Esophagus muscularis mucosa (tissue), 4 donors: ENCODE data around the gene ZNF787. TPM values are rescaled to one million over a fixed set of nuclear protein-coding genes. Genes with fewer than 3 reads are reported as not detected.
A peak's percentile ranks its signal among the peaks of the same experiment; 100 is the strongest.

Source experiments
- DNase-seq: peaks from one replicate; pipeline ENCODE4 v3.0.0-alpha.2; 2017; ENCODE audit errors: extremely low spot score
- H3K27ac ChIP-seq, 4 donors: fragments of 200-600 bp; sonication (generic); replicated peaks in 1 of 4; 1 replicate in 3 of 4; 2 replicates in 1 of 4; pipeline ENCODE4 v1.5.1; 2016 to 2019; ENCODE audit warnings: mild to moderate bottlenecking in 1 of 4
- H3K27me3 ChIP-seq, 4 donors: fragments of 200-600 bp; sonication (generic); one replicate each; pipeline versions ENCODE4 v1.5.1 to v1.6.0; 2016 to 2019
- H3K36me3 ChIP-seq, 4 donors: fragments of 200-600 bp; sonication (generic); one replicate each; pipeline ENCODE4 v1.5.1; 2016 to 2019
- H3K4me1 ChIP-seq, 4 donors: fragments of 200-600 bp; sonication (generic); one replicate each; pipeline ENCODE4 v1.5.1; 2016 to 2019
- H3K4me3 ChIP-seq, 4 donors: fragments of 200-600 bp; sonication (generic); 1 replicate in 2 of 4; 2 replicates in 2 of 4; pipeline ENCODE4 v1.5.1; 2016 to 2019; ENCODE audit warnings: mild to moderate bottlenecking in 4 of 4, moderate library complexity in 1 of 4
- H3K9me3 ChIP-seq, 4 donors: fragments of 200-600 bp; sonication (generic); 1 replicate in 3 of 4; 2 replicates in 1 of 4; pipeline ENCODE4 v1.5.1; 2016 to 2019
- EP300 ChIP-seq: sonication (generic); formaldehyde crosslinking; IDR thresholded peaks from one replicate; pipeline ENCODE4 v1.6.1; 2017; ENCODE audit warnings: antibody characterized with exemption
- POLR2A ChIP-seq: fragments of 450-650 bp; IDR thresholded peaks from one replicate; pipeline ENCODE4 v1.6.1; 2017; ENCODE audit warnings: antibody characterized with exemption, moderate library complexity, mild to moderate bottlenecking, low read depth
- POLR2AphosphoS5 ChIP-seq, 2 donors: sonication (generic); formaldehyde crosslinking; IDR thresholded peaks; one replicate each; pipeline ENCODE4 v1.6.1; 2017; ENCODE audit warnings: antibody characterized with exemption in 2 of 2
- WGBS: methylation state at CpG from one replicate; pipeline ENCODE4 v1.1.5; 2018; 5-methylcytosine and 5-hydroxymethylcytosine counted together
- intact Hi-C: fragments of 100-400 bp; cut with DNase I; formaldehyde crosslinking; loops from one replicate; pipeline ENCODE4 v1.15.1; 2023
- total RNA-seq, 4 donors: library from RNA; depleted of rRNA; stranded (reverse); fragments of >200 nt; gene quantifications; one replicate each; pipeline versions ENCODE4 v1.1.0 to v1.2.1, GENCODE V29; 2016
- TF ChIP-seq, protein P1 (sequence below), 3 experiments: fragments of 200-600 bp in 2 of 3; fragments of 450-650 bp in 1 of 3; sonication (generic) in 2 of 3; IDR thresholded peaks; one replicate each; pipeline ENCODE4 v1.5.1; 2017 to 2019; ENCODE audit warnings: antibody characterized with exemption in 3 of 3, mild to moderate bottlenecking in 2 of 3, moderate library complexity in 1 of 3

Gene ZNF787
- total RNA-seq, 4 donors from 2014 or later: 15.0 to 34.2 (median 28.4) TPM

DNA sequence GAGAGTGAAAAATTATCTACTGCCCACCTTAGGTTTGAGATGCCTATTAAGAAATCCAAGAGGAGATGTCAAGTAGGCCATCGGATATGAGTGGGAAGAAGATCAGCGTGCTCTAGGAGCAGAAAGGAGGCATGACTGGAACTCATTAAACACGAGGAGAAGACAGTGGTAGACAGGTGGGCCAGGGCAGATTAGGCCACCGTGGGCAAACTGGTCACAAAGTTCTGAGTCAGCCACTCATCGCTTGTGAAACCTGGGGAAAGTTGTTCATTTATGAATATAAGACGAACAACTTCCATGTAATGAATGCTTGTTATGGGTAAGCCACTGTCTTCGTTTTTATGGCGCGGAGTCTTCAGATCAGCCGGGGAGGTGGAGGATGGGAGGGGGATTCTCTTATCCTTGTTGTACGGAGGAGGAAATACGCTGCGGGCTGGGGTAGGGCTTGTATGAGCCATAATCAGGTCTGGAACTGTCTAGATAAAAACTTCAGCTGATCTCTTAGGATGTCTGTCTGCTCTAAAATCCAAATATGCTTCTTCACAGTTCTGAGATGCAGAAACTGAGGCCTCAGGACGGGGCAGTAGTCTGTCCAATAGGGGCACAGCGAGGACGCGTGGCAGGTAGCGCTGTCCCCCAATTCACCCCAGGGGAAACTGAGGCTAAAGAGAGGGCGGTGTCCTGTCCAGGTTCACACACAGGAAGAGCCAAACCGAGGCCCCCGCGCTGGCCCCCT is 18.9 kb upstream of the ZNF787 start:
- Histone ChIP-seq H3K27ac (peak overlapping the region; percentile 89 to 96 (median 92)), H3K9me3 (no peaks in the 10 kb centered on the region), H3K4me3 (peak overlapping the region; percentile 64 to 71 (median 66)), H3K27me3 (no peaks in the 10 kb centered on the region), H3K4me1 (peaks cover 13 to 50% (median 42%) of the 10 kb centered on the region in 4 donors), H3K36me3 (no peaks in the 10 kb centered on the region)
- intact Hi-C loops: loop anchor here (10.0 kb wide), 1 partner anchor 175 kb away; the partner anchor contains the start of gene ZSCAN5A
- 31% methylated on average over 19 of the region's 22 CpGs for WGBS
- no peak for DNase-seq
- TF ChIP-seq POLR2A (no peak), EP300 (no peak), POLR2AphosphoS5 (IDR thresholded peaks at IDR 0.05) (no peak)
- TF ChIP-seq, protein P1, sequence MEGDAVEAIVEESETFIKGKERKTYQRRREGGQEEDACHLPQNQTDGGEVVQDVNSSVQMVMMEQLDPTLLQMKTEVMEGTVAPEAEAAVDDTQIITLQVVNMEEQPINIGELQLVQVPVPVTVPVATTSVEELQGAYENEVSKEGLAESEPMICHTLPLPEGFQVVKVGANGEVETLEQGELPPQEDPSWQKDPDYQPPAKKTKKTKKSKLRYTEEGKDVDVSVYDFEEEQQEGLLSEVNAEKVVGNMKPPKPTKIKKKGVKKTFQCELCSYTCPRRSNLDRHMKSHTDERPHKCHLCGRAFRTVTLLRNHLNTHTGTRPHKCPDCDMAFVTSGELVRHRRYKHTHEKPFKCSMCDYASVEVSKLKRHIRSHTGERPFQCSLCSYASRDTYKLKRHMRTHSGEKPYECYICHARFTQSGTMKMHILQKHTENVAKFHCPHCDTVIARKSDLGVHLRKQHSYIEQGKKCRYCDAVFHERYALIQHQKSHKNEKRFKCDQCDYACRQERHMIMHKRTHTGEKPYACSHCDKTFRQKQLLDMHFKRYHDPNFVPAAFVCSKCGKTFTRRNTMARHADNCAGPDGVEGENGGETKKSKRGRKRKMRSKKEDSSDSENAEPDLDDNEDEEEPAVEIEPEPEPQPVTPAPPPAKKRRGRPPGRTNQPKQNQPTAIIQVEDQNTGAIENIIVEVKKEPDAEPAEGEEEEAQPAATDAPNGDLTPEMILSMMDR (IDR thresholded peaks at IDR 0.05): no peak

DNA sequence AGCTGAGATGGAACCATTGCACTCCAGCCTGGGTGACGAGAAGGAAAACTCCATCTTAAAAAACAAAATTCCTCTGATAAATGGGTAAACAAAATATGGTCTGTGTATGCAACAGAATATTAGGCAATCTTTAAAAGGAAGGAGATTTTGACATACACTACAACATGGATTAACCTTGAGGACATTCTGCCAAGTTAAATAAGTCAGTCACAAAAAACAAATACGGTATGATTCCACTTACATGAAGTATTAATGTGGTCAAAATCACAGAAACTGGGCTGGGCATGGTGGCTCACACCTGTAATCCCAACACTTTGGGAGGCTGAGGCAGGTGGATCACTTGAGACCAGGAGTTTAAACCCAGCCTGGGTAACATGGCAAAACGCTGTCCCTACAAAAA is 17.0 kb upstream of the ZNF787 start:
- no peak for DNase-seq
- no peak for TF ChIP-seq POLR2A
- Histone ChIP-seq H3K4me3 (no peak overlapping the region), H3K36me3 (no peaks in the 10 kb centered on the region), H3K4me1 (peaks cover 13 to 58% (median 38%) of the 10 kb centered on the region in 4 donors), H3K9me3 (no peaks in the 10 kb centered on the region), H3K27me3 (no peaks in the 10 kb centered on the region), H3K27ac (no peak overlapping the region)
- intact Hi-C loops: no loop called here
- WGBS: 83% methylated on average over 3 of the region's 3 CpGs

DNA sequence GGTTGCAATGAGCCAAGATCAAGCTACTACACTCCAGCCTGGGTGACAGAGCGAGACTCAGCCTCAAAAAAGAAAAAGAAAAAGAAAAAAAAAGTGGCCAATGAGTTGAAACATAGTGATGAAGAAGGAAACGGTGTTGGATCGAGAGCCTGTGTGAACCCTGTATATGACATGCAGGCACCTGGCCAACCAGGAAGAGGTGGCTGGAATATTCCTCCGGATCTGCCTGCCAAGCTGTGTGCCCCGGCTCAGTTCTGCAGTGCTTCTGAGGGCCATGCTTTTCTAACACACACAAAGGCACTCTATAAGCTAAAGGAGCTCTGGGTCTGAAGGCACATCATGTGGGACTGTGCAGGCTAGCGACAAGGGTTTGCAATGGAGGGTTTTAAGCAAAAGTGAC is 16.3 kb upstream of the ZNF787 start:
- no peaks in the 10 kb centered on the region for H3K9me3 ChIP-seq
- H3K27me3 ChIP-seq: no peaks in the 10 kb centered on the region
- H3K27ac ChIP-seq: peak overlapping the region in 1 of 4 donors; percentile 27
- H3K4me1 ChIP-seq: peaks cover 14 to 58% (median 38%) of the 10 kb centered on the region in 4 donors
- H3K4me3 ChIP-seq: no peak overlapping the region
- no peak for TF ChIP-seq POLR2AphosphoS5 (IDR thresholded peaks at IDR 0.05)
- TF ChIP-seq POLR2A: no peak
- TF ChIP-seq, protein P1 (IDR thresholded peaks at IDR 0.05): no peak
- no peak for TF ChIP-seq EP300
- no peaks in the 10 kb centered on the region for H3K36me3 ChIP-seq
- intact Hi-C loops: no loop called here
- DNase-seq: no peak
- WGBS: 56% methylated on average over 6 of the region's 6 CpGs

DNA sequence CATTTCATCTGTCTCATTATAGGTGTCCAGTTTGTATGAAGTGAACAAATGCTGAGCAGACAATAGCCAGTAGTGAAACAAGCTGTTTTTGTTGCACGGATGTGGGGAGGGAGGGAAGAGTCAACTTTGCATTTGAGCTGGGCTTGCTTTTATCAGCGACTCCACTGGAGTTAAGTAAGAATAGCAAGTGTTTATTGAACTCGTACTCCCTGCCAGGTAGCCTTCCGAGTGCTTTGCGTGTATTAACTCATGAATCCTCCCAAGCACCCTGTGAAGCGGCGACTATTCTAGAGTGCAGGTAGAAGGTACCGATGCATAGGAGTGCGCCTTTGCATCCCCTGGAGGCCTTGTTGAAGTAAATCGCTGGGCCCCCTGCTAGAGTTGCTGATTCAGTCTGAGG is 15.3 kb upstream of the ZNF787 start:
- no peaks in the 10 kb centered on the region for H3K27me3 ChIP-seq
- no peak overlapping the region for H3K4me3 ChIP-seq
- 77% methylated on average over 10 of the region's 10 CpGs for WGBS
- TF ChIP-seq, protein P1 (IDR thresholded peaks at IDR 0.05): no peak
- no peak for TF ChIP-seq EP300
- peak overlapping the region in 2 of 4 donors; percentile 44 to 48 for H3K27ac ChIP-seq
- peaks cover 12 to 58% (median 39%) of the 10 kb centered on the region in 4 donors for H3K4me1 ChIP-seq
- H3K36me3 ChIP-seq: no peaks in the 10 kb centered on the region
- H3K9me3 ChIP-seq: no peaks in the 10 kb centered on the region
- intact Hi-C loops: no loop called here
- no peak for DNase-seq

DNA sequence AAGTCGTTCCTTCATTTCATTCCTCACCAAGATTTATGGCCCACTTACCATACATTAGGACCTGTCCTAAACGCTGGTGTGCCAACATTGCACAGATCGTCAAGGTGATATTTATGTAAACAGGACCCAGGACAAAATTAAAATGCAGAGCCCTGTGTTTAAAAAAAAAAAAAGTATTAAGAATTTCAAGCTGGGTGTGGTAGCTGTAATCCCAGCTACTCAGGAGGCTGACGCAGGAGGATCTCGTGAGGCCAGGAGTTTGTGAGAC is 13.5 kb upstream of the ZNF787 start:
- DNase-seq: no peak
- Histone ChIP-seq H3K27me3 (no peaks in the 10 kb centered on the region), H3K27ac (peak overlapping the region in 1 of 4 donors; percentile 20), H3K9me3 (no peaks in the 10 kb centered on the region), H3K4me1 (peaks cover 6 to 51% (median 32%) of the 10 kb centered on the region in 4 donors), H3K36me3 (no peaks in the 10 kb centered on the region), H3K4me3 (no peak overlapping the region)
- intact Hi-C loops: no loop called here
- TF ChIP-seq EP300: no peak
- no peak for TF ChIP-seq POLR2A
- TF ChIP-seq POLR2AphosphoS5 (IDR thresholded peaks at IDR 0.05): no peak
- TF ChIP-seq, protein P1 (IDR thresholded peaks at IDR 0.05): no peak
- 86% methylated on average over 5 of the region's 5 CpGs for WGBS
